DMS53 treated with DMSO at 0.1 percent for 48 hours (cell line): ENCODE measurements around the gene JUP.

ENCODE experiments used
- DNase-seq: peaks from one replicate; lab custom pipeline; 2025; ENCODE audit not compliant: unreplicated experiment; lab: John Stamatoyannopoulos, UW

JUP gene

DNA sequence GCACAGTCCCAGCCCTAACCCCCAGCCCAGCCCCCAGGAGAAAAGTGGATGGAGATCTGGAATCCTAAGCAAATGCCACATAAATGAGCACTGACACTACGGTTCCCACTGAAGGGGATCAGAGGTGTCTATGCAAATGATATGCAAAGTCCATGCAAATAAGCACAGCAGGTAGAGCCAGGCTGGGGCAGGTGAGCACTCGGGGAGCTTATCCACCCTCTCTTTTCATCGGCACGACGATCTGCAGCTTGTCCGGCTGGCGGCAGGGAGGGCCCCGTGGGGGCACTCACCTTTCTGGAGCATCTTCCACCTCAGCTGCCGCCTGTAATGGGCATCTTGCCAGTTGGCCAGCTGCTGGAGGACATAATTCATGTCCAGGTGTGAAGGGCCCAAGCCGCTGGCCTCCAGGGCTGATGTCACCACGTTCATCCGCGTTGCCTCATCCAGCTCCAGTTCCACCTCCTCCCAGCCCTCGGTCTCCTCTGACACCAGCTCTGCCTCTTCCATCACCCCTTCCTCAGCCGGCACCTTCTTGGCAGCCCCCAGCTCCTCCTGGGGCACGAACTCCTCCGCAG lies 61.9 kb downstream of the JUP start:
- peak; percentile 58 for DNase-seq

DNA sequence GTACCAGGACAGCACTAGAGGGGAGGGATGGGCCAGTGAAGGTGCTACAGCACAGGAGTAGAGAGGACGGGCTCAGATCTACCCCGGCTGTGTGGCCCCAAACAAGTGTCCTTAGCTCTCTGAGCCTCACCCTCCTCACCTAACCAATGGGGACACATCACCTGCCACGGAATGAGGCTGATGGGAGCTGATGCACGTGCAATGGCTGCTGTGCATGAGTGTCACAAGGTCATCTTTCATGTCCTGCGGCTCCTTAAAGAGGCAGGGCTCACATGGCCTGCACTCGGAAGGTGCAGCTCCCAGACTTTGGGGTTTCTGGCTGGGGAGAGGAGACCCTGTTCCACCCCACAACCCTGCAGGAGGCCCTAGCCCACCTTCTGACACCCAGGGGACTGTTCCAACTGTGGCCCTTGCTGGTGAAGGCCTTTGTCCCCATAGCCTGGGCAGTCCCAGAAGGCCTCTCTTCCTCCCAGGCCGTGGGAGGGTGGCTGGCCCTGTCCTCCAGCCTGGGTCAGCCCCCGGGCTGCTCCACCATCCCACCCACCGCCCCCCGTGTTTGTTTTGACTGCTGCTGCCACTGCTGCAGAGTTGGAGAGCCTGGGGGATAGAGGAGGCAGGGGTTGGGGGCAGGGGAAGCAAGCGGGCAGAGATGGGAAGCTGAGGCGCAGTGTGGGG lies 62.6 kb downstream of the JUP start:
- DNase-seq: no peak

DNA sequence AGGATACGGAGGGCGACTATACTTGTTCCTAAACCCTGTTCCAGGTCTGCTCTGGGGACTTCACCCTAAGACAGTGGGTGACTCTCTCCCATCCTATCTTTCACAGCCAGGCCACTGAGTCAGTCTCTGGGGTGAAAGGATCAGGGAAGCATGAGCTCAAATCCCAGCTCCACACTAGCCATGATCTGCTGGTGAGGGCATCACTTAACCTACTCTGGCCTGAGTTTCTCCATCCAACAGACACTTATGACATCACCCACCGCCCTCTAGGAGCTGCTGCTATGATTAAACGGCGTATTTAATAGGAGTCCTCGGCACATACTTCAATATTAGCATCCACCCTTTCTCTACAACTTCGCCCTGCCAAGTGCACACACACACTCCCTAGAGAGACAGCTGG lies 64.3 kb downstream of the JUP start:
- DNase-seq: no peak

DNA sequence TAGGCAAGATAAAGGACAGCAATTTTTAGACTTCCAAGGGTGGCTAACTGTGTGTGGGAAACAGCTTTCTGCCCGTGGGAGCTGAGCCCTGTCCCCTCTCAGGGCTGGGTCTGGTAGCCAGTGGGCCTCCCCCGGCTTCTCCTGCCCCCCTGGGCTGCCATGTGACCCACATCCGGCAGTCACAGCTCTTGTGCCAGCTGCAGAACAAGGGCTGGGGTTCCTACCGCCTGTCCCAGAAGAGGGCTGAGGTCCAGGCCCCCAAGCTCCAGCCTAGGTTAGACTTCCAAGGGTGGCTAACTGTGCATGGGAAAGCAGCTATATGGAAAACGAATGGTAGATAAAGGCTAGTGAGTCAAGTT lies 68.2 kb downstream of the JUP start:
- no peak for DNase-seq

DNA sequence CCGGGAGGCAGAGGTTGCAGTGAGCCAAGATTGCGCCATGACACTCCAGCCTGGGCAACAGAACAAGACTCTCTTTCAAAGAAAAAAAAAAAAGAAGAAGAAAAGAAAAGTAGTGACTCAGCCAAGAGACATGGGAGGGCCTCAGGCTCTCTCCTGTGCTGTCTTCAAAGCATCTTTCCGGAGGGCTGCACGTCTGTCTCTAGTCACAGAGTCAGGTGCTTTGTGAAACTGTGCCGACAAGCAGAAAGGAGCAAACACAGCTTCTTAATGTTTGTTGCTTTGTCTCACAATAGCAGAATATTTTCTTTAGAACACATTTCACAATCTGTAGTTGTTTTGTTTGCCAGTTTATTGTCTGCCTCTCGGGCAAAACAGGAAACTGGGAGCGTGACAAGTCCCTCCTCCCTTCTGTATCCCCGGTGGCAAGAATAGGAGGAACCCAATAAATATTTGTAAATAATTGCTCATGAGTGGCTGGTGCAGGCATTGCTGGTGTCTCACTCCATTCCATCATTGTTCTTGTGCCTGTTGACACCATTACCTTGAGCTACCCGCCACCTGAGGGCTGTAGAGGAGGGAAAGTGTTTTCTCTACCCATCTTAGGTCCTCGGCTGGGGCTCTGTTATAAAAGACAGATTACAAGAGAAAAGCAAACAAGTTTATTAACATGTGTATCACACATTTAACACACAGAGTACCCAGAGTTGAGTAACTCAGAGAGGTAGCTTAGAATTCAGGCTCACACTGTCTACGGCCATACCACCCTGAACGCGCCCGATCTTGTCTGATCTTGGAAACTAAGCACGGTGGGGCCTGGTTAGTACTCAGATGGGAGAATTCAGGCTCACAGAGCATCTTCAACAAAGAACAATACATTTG lies 68.9 kb downstream of the JUP start:
- DNase-seq: no peak

DNA sequence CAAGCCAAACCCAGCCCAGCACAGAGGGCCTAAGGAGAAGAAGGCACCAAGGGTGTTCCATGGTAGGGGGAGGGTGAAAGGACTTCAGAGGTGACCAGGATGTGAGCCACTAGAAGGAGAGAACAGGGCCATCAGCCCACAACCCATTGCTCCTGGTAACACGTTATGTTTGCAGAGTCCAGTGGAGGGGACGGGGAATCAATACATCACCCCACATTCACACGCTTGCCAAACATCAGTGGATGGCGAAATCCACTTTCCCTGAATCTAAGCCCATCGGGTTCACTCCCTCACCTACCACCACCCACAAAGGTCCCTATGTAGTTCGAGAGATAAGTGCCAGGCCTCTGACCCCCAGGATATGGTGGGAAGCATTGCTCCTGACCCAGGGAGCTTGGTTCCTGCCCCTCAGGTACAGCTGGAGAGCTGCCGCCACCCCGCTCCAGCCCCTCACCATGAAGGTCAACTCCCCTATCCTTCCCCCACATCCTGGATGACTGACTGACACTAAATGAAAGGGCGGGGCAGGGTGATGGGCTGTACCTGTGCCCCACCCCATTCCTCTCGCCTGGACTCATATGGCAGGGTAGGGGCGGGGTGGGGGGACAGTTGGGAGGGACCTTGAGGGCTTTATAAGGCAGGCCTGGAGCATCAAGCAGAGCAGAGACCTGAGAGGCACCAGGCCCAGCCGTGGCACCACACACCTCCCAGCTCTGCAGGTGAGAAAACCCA lies 74.7 kb downstream of the JUP start, which contains the start of gene GAST:
Gene GAST, plus strand, starts transcription at position 663 of the 732 bp plus-strand sequence. CDS start 3,106 bp downstream, outside the sequence.
- no peak for DNase-seq

DNA sequence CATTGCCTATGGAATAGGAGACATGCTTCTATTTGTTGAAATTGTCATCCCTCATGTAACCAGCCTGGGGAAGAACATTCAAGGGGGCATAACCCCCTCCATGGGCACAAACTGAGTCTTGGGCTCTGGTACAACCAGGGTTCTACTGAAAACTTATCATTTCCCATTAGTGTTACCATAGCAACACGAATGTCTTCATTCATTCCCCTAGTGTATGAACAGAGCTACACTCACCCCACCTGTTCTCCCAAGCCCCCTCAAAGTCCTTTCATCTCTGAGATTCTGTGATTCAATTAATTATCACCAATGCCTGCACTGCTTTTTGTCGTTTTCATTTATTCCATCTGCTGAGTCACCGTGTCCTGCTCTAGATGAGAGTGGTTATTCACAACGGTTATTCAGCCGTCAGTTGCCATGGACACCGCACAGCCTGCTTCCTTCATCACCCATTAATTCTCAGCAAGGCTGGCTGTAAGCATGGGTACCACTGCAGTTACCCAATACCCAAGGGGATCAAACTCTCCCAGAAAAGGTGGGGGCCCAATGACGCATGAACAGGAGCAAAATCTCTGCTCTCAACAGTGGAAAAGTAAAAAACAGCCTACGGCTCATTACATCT lies 75.9 kb downstream of the JUP start:
- no peak for DNase-seq

DNA sequence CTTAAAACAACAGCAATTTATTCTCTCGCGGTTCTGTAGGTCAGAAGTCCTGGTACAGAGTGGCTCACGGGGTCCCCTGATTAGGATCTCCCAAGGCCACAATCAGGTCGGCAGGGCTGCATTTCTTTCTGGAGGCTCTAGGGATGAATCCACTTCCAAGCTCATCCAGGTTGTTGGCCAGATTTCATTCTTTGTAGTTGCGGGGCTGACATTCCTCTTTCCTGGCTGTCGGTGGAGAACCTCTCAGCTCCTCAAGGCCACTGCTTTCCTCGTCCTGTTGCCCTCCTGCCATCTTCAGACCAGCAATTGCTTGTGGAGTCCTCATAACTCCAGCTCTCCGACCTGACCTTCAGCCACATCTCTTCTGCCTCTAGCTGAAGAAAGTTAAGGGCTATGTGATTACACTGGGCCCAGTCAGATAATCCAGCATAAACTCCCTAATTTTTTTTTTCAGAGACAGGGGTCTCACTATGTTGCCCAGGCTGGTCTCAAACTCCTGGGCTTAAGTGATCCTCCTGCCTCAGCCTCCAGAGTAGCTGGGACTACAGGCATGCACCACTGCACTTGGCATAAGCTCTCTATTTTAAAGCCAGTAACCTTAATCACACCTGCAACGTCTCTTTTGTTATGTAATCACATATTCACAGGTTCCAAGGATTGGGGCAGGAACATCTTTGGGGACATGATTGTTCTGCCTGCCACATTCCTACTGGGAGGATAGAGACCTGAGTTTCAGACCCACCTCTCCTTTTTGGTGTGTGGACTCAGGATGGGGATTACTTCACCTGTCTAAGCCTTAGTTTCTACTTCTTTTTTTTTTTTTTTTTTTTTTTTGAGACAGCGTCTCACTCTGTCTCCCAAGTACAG lies 78.5 kb downstream of the JUP start:
- no peak for DNase-seq

DNA sequence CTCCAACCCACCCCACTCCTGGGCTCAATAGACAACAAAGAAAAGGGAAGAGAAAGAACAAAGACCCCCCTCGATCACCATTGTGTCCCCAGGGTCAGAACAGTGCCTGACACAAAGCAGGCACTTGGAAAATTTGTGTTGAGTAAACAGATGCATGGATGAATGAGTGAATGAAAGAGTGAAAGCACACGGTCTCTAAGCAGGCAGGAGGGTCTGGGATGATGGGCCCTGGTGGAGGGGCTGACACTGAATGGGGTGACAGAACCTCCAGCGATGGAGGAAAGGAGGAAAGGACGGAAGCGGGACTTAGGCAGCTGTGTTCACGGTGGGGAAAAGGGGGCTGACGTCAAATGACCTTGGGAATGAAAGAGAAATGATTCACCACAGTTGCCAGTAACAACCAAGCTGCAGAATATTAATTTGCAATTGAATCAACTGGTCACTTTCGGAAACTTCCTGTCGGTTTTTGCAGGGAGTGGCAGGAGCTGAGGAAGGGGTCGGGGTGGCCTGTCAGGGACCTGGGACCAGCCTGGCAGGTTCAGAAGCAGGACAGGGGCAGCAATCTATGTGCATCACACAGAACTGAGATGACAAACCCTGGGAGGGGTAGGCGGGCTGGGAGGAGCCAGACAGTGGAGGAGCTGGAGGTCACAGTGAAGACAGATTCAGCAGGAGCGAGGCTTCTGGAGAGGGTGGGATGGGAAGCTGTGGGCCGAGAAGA lies 81.1 kb downstream of the JUP start:
- no peak for DNase-seq
